A549 treated with AZD9567 at 1 μM for 4 hours (cell line): ENCODE measurements around the gene CLTC. TPM values are rescaled to one million over a fixed set of nuclear protein-coding genes. Genes with fewer than 3 reads are reported as not detected.

Experiments used
- total RNA-seq: library from RNA; stranded (reverse); fragments of 200-300 nt; extraction: Qiagen RNA extraction; gene quantifications from 5 replicates; pipeline ENCODE4 v1.2.3, GENCODE V29; 2022; ENCODE audit not compliant: insufficient read depth

Gene CLTC
- total RNA-seq = 171 to 247 TPM (median 183 TPM) in 5 replicates

GRCh38 chr17:59619298-59620063, at the start of gene CLTC:
Gene CLTC (plus strand): TSS chr17:59619895. CDS start chr17:59620132, 237 bp downstream.

GRCh38 chr17:59707149-59707970, 87.7 kb downstream of the CLTC start, which contains the start of the genes PTRH2 and VMP1:
Gene PTRH2 (minus strand): TSS chr17:59707430. CDS start chr17:59697978, 9,452 bp downstream.
Gene VMP1 (plus strand): TSS chr17:59707654. CDS start chr17:59731447, 23,793 bp downstream.

Other genes with a start within 250 kb of the CLTC start
- 32.7 to 42.8 TPM (median 37.3 TPM) in 5 replicates for gene DHX40, start 54.3 kb upstream of the CLTC start, total RNA-seq
- 95.3 to 116 TPM (median 102 TPM) in 5 replicates for gene PTRH2, start 87.5 kb downstream of the CLTC start, total RNA-seq
- gene VMP1, start 87.8 kb downstream of the CLTC start, total RNA-seq = 144 to 239 TPM (median 176 TPM) in 5 replicates